ENCODE results near the gene TMEM11.

Gene TMEM11

DNA sequence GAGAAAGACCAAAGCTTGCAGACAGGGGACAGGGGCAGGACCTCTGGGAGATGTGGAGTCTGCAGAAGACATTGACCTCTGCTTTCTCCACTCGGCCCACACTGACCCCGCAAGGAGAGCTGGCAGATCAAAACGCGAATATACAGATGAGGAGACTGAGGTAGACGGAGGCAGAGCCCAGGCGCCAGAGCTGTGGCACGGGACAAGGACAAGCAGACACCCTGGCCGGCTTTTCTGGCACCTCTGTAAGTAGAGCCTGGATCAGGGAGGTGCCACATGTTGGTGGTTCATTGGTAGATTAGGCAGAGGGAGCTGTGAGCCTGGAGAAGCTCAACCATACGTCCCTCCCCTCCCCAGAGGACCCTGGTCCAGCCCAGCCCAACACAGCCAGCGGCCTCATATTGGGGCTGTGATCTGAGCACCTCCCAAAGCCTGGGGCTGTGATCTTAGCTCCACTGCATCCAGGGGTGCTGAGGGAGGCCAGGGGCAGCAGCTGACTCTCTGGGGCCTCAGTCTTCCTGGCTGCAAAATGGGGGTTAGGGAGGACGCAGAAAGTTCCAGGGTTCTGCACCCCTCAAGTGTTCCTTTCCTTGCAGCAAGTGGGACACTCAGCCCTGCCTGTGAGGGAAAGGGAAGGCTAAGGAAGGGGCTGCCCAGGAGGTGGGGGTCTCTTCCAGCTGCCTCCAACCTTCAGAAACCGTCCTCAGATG, 35.3 kb upstream of the TMEM11 start:
- Histone ChIP-seq H3K27ac (replicated peaks) (no peak overlapping the region), H3K4me3 (replicated peaks; ENCODE audit: insufficient read depth, low read length) (no peak overlapping the region), H3K27me3 (ENCODE audit: insufficient read depth, poor library complexity, severe bottlenecking) (peaks cover 3% of the 10 kb centered on the region)
- TF ChIP-seq, protein P1, sequence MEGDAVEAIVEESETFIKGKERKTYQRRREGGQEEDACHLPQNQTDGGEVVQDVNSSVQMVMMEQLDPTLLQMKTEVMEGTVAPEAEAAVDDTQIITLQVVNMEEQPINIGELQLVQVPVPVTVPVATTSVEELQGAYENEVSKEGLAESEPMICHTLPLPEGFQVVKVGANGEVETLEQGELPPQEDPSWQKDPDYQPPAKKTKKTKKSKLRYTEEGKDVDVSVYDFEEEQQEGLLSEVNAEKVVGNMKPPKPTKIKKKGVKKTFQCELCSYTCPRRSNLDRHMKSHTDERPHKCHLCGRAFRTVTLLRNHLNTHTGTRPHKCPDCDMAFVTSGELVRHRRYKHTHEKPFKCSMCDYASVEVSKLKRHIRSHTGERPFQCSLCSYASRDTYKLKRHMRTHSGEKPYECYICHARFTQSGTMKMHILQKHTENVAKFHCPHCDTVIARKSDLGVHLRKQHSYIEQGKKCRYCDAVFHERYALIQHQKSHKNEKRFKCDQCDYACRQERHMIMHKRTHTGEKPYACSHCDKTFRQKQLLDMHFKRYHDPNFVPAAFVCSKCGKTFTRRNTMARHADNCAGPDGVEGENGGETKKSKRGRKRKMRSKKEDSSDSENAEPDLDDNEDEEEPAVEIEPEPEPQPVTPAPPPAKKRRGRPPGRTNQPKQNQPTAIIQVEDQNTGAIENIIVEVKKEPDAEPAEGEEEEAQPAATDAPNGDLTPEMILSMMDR (IDR thresholded peaks at IDR 0.05; ENCODE audit: insufficient read depth, low read length), result no peak
- TF ChIP-seq SPI1 (IDR thresholded peaks at IDR 0.05; ENCODE audit: borderline replicate concordance, low read depth) (no peak), GABPA (IDR thresholded peaks at IDR 0.05; ENCODE audit: low read depth) (no peak), POLR2AphosphoS5 (IDR thresholded peaks at IDR 0.05; ENCODE audit: low read depth) (no peak)
- TF ChIP-seq, protein P2, sequence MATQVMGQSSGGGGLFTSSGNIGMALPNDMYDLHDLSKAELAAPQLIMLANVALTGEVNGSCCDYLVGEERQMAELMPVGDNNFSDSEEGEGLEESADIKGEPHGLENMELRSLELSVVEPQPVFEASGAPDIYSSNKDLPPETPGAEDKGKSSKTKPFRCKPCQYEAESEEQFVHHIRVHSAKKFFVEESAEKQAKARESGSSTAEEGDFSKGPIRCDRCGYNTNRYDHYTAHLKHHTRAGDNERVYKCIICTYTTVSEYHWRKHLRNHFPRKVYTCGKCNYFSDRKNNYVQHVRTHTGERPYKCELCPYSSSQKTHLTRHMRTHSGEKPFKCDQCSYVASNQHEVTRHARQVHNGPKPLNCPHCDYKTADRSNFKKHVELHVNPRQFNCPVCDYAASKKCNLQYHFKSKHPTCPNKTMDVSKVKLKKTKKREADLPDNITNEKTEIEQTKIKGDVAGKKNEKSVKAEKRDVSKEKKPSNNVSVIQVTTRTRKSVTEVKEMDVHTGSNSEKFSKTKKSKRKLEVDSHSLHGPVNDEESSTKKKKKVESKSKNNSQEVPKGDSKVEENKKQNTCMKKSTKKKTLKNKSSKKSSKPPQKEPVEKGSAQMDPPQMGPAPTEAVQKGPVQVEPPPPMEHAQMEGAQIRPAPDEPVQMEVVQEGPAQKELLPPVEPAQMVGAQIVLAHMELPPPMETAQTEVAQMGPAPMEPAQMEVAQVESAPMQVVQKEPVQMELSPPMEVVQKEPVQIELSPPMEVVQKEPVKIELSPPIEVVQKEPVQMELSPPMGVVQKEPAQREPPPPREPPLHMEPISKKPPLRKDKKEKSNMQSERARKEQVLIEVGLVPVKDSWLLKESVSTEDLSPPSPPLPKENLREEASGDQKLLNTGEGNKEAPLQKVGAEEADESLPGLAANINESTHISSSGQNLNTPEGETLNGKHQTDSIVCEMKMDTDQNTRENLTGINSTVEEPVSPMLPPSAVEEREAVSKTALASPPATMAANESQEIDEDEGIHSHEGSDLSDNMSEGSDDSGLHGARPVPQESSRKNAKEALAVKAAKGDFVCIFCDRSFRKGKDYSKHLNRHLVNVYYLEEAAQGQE (IDR thresholded peaks at IDR 0.05; ENCODE audit: insufficient replicate concordance, low read depth), result no peak
- no peak for DNase-seq (ENCODE audit: low read depth in 1 of 2, low spot score in 1 of 2)

DNA sequence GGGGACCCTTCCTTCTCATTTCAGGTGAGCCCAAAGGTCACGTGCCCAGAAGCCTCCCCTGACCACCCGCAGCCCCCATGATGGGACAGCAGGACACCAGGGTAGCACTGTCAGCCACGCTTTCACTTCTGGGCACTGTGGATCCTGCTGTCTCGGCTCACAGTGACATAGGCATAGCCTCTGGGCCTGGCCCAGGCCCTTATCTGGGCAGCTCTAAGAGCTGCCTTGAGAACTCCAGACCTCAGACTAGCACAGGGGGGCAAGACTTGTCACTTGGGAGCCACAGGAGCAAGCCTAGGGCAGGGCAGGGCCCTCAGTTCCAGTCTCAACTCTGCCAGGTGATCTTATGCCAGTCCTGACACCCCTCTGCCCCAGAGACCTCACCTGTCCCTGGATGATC, 34.5 kb upstream of the TMEM11 start:
- no peak overlapping the region for H3K27ac ChIP-seq (replicated peaks)
- no peak for TF ChIP-seq SPI1 (IDR thresholded peaks at IDR 0.05; ENCODE audit: borderline replicate concordance, low read depth)
- peaks cover 3% of the 10 kb centered on the region for H3K27me3 ChIP-seq (ENCODE audit: insufficient read depth, poor library complexity, severe bottlenecking)
- no peak for DNase-seq (ENCODE audit: low read depth in 1 of 2, low spot score in 1 of 2)
- H3K4me3 ChIP-seq (replicated peaks; ENCODE audit: insufficient read depth, low read length), result no peak overlapping the region

DNA sequence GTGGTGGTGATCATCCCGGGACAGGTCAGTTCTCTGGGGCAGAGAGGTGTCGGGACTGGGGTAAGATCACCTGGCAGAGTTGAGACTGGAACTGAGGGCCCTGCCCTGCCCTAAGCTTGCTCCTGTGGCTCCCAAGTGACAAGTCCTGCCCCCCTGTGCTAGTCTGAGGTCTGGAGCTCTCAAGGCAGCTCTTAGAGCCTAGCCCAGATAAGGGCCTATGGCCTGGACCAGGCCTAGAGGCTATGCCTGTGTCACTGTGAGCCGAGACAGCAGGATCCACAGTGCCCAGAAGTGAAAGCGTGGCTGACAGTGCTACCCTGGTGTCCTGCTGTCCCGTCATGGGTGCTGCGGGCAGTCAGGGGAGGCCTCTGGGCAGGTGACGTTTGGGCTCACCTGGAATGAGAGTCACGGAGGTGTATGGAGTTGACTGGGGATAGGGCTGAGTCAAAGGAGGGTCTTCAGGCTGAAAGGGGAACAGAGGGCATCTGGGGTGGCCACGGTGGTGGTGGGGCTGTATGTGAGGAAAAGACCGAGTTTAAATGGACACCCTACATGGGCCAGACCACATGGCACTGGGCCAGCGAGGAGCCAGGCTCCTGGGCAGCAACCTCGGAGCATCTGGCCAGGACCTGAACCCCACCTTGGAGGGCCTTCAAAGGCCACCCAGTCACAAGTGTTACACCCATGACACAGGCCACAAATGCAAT, 33.7 kb upstream of the TMEM11 start:
- no peak overlapping the region for H3K27ac ChIP-seq (replicated peaks)
- TF ChIP-seq, protein P1 (IDR thresholded peaks at IDR 0.05; ENCODE audit: insufficient read depth, low read length), result no peak
- no peak for TF ChIP-seq POLR2AphosphoS5 (IDR thresholded peaks at IDR 0.05; ENCODE audit: low read depth)
- TF ChIP-seq GABPA (IDR thresholded peaks at IDR 0.05; ENCODE audit: low read depth), result no peak
- TF ChIP-seq, protein P2 (IDR thresholded peaks at IDR 0.05; ENCODE audit: insufficient replicate concordance, low read depth), result no peak
- no peak for TF ChIP-seq SPI1 (IDR thresholded peaks at IDR 0.05; ENCODE audit: borderline replicate concordance, low read depth)
- H3K4me3 ChIP-seq (replicated peaks; ENCODE audit: insufficient read depth, low read length), result no peak overlapping the region
- DNase-seq (ENCODE audit: low read depth in 1 of 2, low spot score in 1 of 2), result no peak
- H3K27me3 ChIP-seq (ENCODE audit: insufficient read depth, poor library complexity, severe bottlenecking), result peaks cover 3% of the 10 kb centered on the region

DNA sequence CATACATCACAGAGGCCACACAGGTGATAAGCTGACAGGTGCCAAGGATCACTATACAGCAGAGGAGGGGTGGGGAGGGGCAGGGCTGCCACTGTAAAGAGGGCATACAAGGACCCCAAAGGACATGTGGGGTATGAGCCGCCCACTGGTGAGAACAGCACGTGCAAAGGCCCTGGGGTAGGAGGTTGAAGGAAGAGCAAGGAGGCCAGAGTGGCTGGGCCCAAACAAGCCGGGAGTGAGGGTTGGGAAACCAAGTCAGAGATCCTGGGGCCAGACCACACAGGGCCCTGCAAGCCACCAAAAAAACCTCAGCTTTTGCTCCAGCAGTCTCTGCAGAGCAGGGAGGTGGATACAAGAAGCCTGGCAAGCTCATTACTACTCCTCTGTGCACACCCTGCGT, 32.7 kb upstream of the TMEM11 start:
- no peaks in the 10 kb centered on the region for H3K27me3 ChIP-seq (ENCODE audit: insufficient read depth, poor library complexity, severe bottlenecking)
- TF ChIP-seq POLR2AphosphoS5 (IDR thresholded peaks at IDR 0.05; ENCODE audit: low read depth), result no peak
- TF ChIP-seq, protein P2 (IDR thresholded peaks at IDR 0.05; ENCODE audit: insufficient replicate concordance, low read depth), result no peak
- no peak for DNase-seq (ENCODE audit: low read depth in 1 of 2, low spot score in 1 of 2)
- no peak overlapping the region for H3K27ac ChIP-seq (replicated peaks)
- H3K4me3 ChIP-seq (replicated peaks; ENCODE audit: insufficient read depth, low read length), result no peak overlapping the region
